GM20000 (cell line): ENCODE data around the gene CIAO3.

Source experiments
- DNase-seq: peaks from one replicate; pipeline ENCODE4 v3.0.0; 2012; ENCODE audit warnings: low spot score
- CTCF ChIP-seq: IDR thresholded peaks from 2 replicates; pipeline ENCODE4 v1.5.1; 2012; ENCODE audit warnings: mild to moderate bottlenecking, control low read depth; ENCODE audit errors: extremely low read depth, missing control alignments

Gene CIAO3

GRCh38 chr16:766820-767640 lies 26.2 kb upstream of the CIAO3 start:
- no peak for TF ChIP-seq CTCF
- DNase-seq = no peak

- no peak for TF ChIP-seq CTCF
- no peak for DNase-seq
Observed at GRCh38 chr16:766008-766819, 25.4 kb upstream of the CIAO3 start.

- no peak for DNase-seq
- no peak for TF ChIP-seq CTCF
Observed at GRCh38 chr16:765488-765865, 24.7 kb upstream of the CIAO3 start.

- no peak for DNase-seq
- TF ChIP-seq CTCF = no peak
Observed at GRCh38 chr16:764848-765487, 24.2 kb upstream of the CIAO3 start.

- no peak for TF ChIP-seq CTCF
- no peak for DNase-seq
Observed at GRCh38 chr16:764184-764750, 23.5 kb upstream of the CIAO3 start.

- no peak for DNase-seq
Observed at GRCh38 chr16:763369-764183, 22.8 kb upstream of the CIAO3 start.

More at GRCh38 chr16:763369-764183, 22.8 kb upstream of the CIAO3 start:
- TF ChIP-seq CTCF = no peak
